Endothelial cell of umbilical vein (primary cell): ENCODE results near the gene IL22. TPM values are rescaled to one million over a fixed set of nuclear protein-coding genes. Genes with fewer than 3 reads are reported as not detected.
"Not testable (repeated sequence)": the region's sequence is repeated elsewhere in the genome, so short reads cannot be mapped to it uniquely, and the experiment has no call there.

Experiments used
- BruUV-seq: library from RNA; stranded (reverse); fragments of 400-500 nt; replicated peaks from 2 replicates; lab custom pipeline; 2021; lab: Mats Ljungman, UMichigan
- CTCF ChIA-PET: fragments of 300-600, 350-600 bp; sonication (Branson Sonifier 250); formaldehyde crosslinking; loops from one replicate; lab custom pipeline; 2021; ENCODE audit warnings: antibody characterized with exemption, inconsistent platforms; lab: Charles Lee
- POLR2A ChIA-PET: fragments of 300-600, 350-600 bp; sonication (Branson Sonifier 250); formaldehyde crosslinking; loops from one replicate; lab custom pipeline; 2021; ENCODE audit warnings: antibody characterized with exemption, inconsistent platforms; lab: Charles Lee
- DNase-seq: peaks from one replicate; pipeline ENCODE4 v3.0.0-alpha.2; 2011; ENCODE audit warnings: low read depth, low spot score
- FAIRE-seq: peaks from 2 replicates; lab custom pipeline; 2011; peaks lifted over from hg19 to GRCh38; lab: Jason Lieb, UNC
- H2AFZ ChIP-seq: 2 replicates; pipeline ENCODE4 v1.6.0; 2012; ENCODE audit warnings: low read depth, low read length, control low read depth, inconsistent platforms
- H3K27ac ChIP-seq: 2 replicates; pipeline ENCODE4 v1.5.1; 2011; ENCODE audit warnings: low read depth, mild to moderate bottlenecking, control low read depth, low read length, moderate library complexity; ENCODE audit not compliant: insufficient read depth
- H3K27me3 ChIP-seq, 2 experiments: 2 replicates each; pipeline versions ENCODE4 v1.6.0 to v1.6.1; 2011; ENCODE audit warnings: low read length in 2 of 2, mixed read lengths in 1 of 2; ENCODE audit not compliant: control insufficient read depth in 2 of 2, insufficient read depth in 2 of 2
- H3K36me3 ChIP-seq, 2 experiments: 2 replicates in 1 of 2; 3 replicates in 1 of 2; pipeline ENCODE4 v1.5.1; 2011; ENCODE audit warnings: low read length in 2 of 2, mild to moderate bottlenecking in 1 of 2, moderate library complexity in 1 of 2; ENCODE audit not compliant: control insufficient read depth in 2 of 2, insufficient read depth in 2 of 2; ENCODE audit errors: extremely low read depth in 1 of 2
- H3K4me1 ChIP-seq: 3 replicates; pipeline ENCODE4 v1.5.1; 2011; ENCODE audit warnings: mild to moderate bottlenecking, low read length; ENCODE audit not compliant: control insufficient read depth, insufficient read depth; ENCODE audit errors: extremely low read depth
- H3K4me2 ChIP-seq: 2 replicates; pipeline ENCODE4 v1.6.1; 2011; ENCODE audit warnings: low read length, control low read depth, mixed read lengths; ENCODE audit not compliant: insufficient read depth
- H3K4me3 ChIP-seq, 3 experiments: fragments of 200-600 bp in 1 of 3; sonication (generic), shearing (Covaris generic) in 1 of 3; replicated peaks in 1 of 3; 2 replicates each; pipeline ENCODE4 v1.5.1; 2011 to 2016; ENCODE audit warnings: control low read depth in 3 of 3, low read length in 3 of 3, mild to moderate bottlenecking in 2 of 3, inconsistent platforms in 1 of 3, low read depth in 1 of 3, moderate library complexity in 1 of 3; ENCODE audit not compliant: insufficient read depth in 1 of 3
- H3K79me2 ChIP-seq: 2 replicates; pipeline ENCODE4 v1.6.0; 2012; ENCODE audit warnings: low read length, inconsistent platforms; ENCODE audit not compliant: control insufficient read depth, insufficient read depth
- H3K9ac ChIP-seq: replicated peaks from 2 replicates; pipeline ENCODE3; 2011; ENCODE audit warnings: low read length, control low read depth; ENCODE audit not compliant: insufficient read depth; ENCODE audit errors: extremely low read depth
- H3K9me1 ChIP-seq: replicated peaks from 3 replicates; pipeline ENCODE4 v1.6.0; 2011; ENCODE audit warnings: mild to moderate bottlenecking, low read length; ENCODE audit not compliant: control insufficient read depth, insufficient read depth; ENCODE audit errors: extremely low read depth
- H3K9me3 ChIP-seq: replicated peaks from 2 replicates; pipeline ENCODE4 v1.5.1; 2012; ENCODE audit warnings: low read length, inconsistent platforms; ENCODE audit not compliant: control insufficient read depth, insufficient read depth
- H4K20me1 ChIP-seq: replicated peaks from 2 replicates; pipeline ENCODE3; 2011; ENCODE audit warnings: mild to moderate bottlenecking, low read length; ENCODE audit not compliant: control insufficient read depth, insufficient read depth; ENCODE audit errors: extremely low read depth
- FOS ChIP-seq: IDR thresholded peaks from 2 replicates; pipeline ENCODE4 v1.6.1; 2011; ENCODE audit warnings: mild to moderate bottlenecking, low read length, moderate library complexity, borderline replicate concordance; ENCODE audit not compliant: insufficient read depth
- GATA2 ChIP-seq: IDR thresholded peaks from 2 replicates; pipeline ENCODE4 v1.7.0; 2011; ENCODE audit warnings: low read depth, mild to moderate bottlenecking, moderate library complexity, mixed read lengths, low read length; ENCODE audit not compliant: insufficient read length, insufficient read depth
- MAX ChIP-seq: IDR thresholded peaks from 2 replicates; pipeline ENCODE4 v1.6.1; 2011; ENCODE audit not compliant: insufficient read depth, insufficient read length
- MYC ChIP-seq: IDR thresholded peaks from one replicate; pipeline ENCODE4 v1.6.1; 2011; ENCODE audit warnings: mild to moderate bottlenecking, low read depth, low read length
- POLR2AphosphoS5 ChIP-seq: IDR thresholded peaks from 2 replicates; pipeline ENCODE4 v1.6.1; 2012; ENCODE audit warnings: low read depth, mild to moderate bottlenecking, control low read depth, low read length, moderate library complexity; ENCODE audit not compliant: insufficient read depth
- dilution Hi-C: fragments of 300-500 bp; cut with MboI; formaldehyde crosslinking; loops from one replicate; pipeline ENCODE4 v1.15.0; 2019; ENCODE audit warnings: low sequenced_read_pairs; ENCODE audit not compliant: extremely low pct_ligation_motif_present
- intact Hi-C: fragments of 100-400 bp; cut with micrococcal nuclease; formaldehyde crosslinking; loops from one replicate; pipeline ENCODE4 v1.10.0; 2022
- polyA plus RNA-seq, 4 experiments: library from polyadenylated mRNA; depleted of rRNA in 3 of 4; stranded (reverse) in 3 of 4; unstranded in 1 of 4; fragments of >200 nt; gene quantifications; 2 replicates each; pipeline versions ENCODE4 v1.2.1 to v1.2.3, GENCODE V29; 2011 to 2012; ENCODE audit warnings: missing spikeins in 1 of 4
- total RNA-seq: library from RNA; stranded (reverse); gene quantifications from 2 replicates; pipeline ENCODE4 v1.2.3, GENCODE V29; 2021

IL22 gene
- total and polyA plus RNA-seq, 2 donors (not counting 3 experiments of a cell fraction or from before 2014, with no cell fraction given): not detected

- intact Hi-C loops (no loop called here), dilution Hi-C loops (no loop called here)
- H3K27ac ChIP-seq: no peak overlapping the region
- CTCF ChIA-PET: interaction anchor here (1.1 kb wide), 1 partner anchor 12 kb away, joined by 3 read pairs; no protein-coding TSS in a partner anchor
- H4K20me1 ChIP-seq: no peaks in the 10 kb centered on the region
- TF ChIP-seq GATA2: no peak
- TF ChIP-seq FOS: no peak
- TF ChIP-seq MYC: no peak
- no peak for TF ChIP-seq POLR2AphosphoS5
- TF ChIP-seq MAX: no peak
- H3K9me3 ChIP-seq: no peaks in the 10 kb centered on the region
- peaks cover 6 to 17% of the 10 kb centered on the region in 2 experiments for H3K27me3 ChIP-seq
- H3K36me3 ChIP-seq: no peaks in the 10 kb centered on the region
- H3K4me1 ChIP-seq: no peaks in the 10 kb centered on the region
- H3K4me3 ChIP-seq: no peak overlapping the region
- FAIRE-seq (no peak), DNase-seq (no peak)
- no peaks in the 10 kb centered on the region for H3K79me2 ChIP-seq
- H3K4me2 ChIP-seq: no peak overlapping the region
- BruUV-seq: no TSS peak
- no peaks in the 10 kb centered on the region for H3K9me1 ChIP-seq
- no peak overlapping the region for H2AFZ ChIP-seq
- POLR2A ChIA-PET: no interaction called here
- no peak overlapping the region for H3K9ac ChIP-seq
These were observed 42.5 kb downstream of the IL22 start for GRCh38 chr12:68210875-68211274.

DNA sequence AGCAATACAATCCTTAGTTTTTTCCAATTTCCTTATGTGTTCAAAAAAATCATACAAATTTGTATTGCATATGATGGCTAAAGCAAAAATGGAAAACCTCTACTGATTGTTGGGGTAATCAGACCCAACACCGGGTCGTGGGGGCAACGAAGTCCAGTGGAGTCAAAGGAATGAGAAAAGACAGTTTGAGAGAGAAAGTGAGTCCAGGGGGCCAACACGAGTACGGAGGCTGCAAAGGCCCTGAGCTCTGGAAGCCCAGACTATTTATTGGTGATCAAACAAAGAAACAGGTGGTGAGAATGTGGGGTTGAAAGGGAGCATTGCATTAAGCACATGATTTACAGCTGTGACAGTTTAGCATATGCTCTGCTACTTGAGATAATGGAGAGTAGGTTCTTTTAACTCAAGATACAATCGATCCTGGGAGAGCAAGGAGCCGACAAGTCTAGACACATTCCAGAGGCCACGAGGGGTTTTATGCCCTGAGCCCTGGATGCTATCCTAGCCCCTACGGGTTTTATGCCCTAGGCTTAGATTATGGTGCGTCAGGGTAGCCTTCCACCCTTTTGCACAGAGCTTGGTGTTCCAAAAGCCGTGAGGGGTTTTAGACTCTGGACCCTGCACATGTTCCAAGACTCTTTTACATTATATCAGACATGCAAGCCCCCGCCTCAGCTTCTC, 44.2 kb downstream of the IL22 start:
- BruUV-seq, H4K20me1 ChIP-seq, H3K79me2 ChIP-seq, H3K4me1 ChIP-seq, H3K36me3 ChIP-seq, H3K27ac ChIP-seq, H3K4me3 ChIP-seq, H2AFZ ChIP-seq, H3K4me2 ChIP-seq, H3K9ac ChIP-seq, dilution Hi-C loops, FAIRE-seq, H3K9me1 ChIP-seq, intact Hi-C loops, H3K9me3 ChIP-seq, POLR2A ChIA-PET, DNase-seq: not testable (repeated sequence)
- H3K27me3 ChIP-seq: peaks cover 9 to 17% of the 10 kb centered on the region in 2 experiments
- CTCF ChIA-PET: interaction anchor here (0.6 kb wide), 1 partner anchor 13 kb away, joined by 3 read pairs; no protein-coding TSS in a partner anchor
